HG03575 (cell line): ENCODE data around the gene HSPA1B.
A peak's percentile ranks its signal among the peaks of the same experiment; 100 is the strongest.
"Not testable (repeated sequence)": the region's sequence is repeated elsewhere in the genome, so short reads cannot be mapped to it uniquely, and the experiment has no call there.

Experiments
- ATAC-seq: cut with Tn5 transposase; IDR thresholded peaks from one replicate; pipeline ENCODE4 v1.9.1; 2021; ENCODE audit not compliant: unreplicated experiment, insufficient number of reproducible peaks, low FRiP score; ENCODE audit errors: extremely low read depth

The HSPA1B gene

DNA sequence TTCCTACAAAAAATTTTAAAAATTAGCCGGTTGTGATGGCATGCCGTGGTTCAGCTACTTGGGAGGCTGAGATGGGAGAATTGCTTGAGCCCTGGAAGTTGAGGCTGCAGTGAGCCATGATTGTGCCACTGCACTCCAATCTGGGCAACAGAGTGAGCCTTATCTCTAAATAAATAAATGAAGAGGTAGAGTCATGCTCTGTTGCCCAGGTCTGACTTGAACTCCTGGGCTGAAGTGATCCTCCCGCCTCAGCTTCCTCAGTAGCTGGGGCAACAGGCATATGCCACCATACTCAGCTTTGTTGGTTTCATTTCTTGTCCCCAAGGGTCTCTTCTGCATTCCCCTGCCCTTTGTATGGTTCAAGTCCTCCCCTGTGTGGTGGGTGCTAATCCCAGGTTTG lies 17.0 kb downstream of the HSPA1B start:
- ATAC-seq: no peak

DNA sequence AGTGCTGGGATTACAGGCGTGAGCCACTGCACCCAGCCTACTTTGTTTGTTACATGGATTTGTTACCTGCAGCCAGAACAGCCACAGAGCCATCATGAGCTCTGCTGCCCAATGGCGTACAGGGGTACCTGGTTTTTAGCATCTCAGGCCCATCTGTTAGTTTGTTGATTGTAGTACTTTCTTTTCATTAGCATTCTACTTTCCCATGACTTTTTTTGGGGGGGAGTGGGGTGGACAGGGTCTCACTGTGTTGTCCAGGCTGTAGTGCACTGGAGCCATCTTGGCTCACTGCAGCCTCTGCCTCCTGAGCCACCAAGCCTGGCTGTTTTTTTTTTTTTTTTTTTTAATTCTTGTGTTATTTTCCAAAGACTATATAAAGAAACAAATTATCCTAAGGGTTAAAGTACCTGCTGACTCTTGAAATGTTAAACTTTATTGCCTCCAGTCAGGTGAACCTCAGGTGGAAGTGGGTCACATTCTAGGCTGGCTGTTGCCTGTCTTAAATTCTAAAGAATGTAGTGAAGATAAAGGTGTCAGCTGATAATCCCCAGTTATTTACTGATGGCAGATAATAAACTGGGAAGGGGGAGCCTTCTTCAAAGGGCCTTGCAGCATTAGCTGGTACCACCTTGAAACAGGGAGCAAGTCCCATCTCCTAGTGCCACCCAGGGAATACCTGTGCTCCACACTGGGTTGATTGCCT lies 19.9 kb downstream of the HSPA1B start:
- ATAC-seq: no peak

DNA sequence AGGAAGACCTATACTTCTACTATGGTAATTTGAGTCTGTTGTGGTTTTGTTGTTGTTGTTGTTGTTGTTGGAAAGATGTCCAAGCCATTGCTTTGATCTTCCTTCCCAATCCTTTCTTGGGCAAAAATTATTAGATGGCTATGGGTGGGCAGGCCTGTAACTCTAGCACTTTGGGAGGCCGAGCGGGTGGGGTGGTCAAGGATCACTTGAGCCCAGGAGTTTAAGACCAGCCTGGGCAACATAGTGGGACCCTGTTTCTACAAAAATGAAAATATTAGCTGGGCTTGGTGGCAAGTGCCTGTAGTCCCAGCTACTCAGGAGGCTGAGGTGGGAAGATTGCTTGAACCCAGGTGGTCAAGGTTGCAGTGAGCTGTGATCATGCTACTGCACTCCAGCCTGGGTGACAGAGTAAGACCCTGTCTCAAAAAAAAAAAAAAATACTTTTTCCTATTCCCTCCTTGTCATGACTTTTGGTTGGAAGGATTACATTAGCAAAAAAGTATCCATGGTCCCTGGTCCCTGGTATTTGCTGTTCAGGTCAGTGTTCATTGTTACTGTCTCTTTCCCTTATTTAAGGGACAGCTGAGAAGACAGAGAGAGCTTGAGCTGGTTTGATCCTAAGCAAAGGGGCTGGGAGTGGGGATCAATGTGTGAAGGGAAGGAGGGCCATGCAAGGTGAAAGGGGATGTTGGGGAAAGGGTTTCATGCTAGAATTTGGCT lies 23.4 kb downstream of the HSPA1B start:
- no peak for ATAC-seq

DNA sequence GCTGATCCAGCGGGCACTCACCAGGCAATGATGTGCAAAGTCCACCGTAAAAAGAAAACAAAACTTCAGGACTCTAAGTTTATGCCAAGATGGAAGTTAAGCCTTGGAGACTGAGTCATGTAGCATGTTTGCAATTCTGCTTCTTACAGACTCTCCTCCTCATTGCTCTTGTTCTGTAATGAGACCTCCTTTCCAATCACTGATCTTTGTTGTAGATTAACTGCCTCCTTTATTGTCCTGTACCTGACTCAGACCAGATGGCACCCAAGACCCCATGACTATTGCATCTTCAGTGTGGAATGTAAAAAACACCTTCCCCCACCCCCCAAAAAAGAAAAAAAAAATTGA lies 23.9 kb downstream of the HSPA1B start:
- no peak for ATAC-seq

DNA sequence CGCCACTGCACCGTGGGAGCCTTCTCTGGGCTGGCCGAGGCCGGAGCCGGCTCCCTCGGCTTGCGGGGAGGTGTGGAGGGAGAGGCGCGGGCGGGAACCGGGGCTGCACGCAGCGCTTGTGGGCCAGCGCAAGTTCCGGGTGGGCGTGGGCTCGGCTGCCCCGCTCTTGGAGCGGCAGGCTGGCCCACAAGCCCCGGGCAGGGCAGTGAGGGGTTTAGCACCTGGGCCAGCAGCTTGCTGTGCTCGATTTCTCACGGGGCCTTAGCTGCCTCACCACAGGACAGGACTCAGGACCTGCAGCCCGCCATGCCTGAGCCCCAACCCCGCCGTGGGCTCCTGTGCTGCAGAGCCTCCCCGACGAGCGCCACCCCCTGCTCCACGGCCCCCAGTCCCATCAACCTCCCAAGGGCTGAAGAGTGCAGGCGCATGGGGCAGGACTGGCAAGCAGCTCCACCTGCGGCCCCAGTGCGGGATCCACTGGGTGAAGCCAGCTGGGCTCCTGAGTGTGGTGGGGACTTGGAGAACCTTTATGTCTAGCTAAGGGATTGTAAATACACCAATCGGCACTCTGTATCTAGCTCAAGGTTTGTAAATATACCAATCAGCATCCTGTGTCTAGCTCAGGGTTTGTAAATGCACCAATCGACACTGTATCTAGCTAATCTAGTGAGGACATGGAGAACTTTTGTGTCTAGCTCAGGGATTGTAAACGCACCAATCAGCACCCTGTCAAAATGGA lies 24.6 kb downstream of the HSPA1B start:
- ATAC-seq: not testable (repeated sequence)

GRCh38 chr6:31857774-31858173 lies 30.2 kb downstream of the HSPA1B start:
- ATAC-seq: not testable (repeated sequence)

DNA sequence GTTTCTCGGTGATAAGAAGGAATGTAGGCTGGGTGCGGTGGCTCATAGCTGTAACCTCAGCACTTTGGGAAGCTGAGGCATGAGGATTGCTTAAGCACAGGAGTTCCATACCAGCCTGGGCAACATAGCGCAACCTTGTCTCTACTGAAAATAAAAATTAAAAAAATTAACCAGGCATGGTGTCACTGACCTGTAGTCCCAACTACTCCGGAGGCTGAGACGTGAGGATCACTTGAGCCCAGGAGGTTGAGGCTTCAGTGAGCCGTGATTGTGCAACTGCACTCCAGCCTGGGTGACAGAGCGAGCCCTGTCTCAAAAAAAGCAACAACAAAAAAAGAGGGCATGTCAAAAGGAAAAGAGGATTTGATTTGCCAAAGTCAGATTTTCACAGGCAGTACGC lies 31.2 kb downstream of the HSPA1B start:
- ATAC-seq: no peak

- no peak for ATAC-seq
Measured at GRCh38 chr6:31859923-31860322, 32.4 kb downstream of the HSPA1B start.

DNA sequence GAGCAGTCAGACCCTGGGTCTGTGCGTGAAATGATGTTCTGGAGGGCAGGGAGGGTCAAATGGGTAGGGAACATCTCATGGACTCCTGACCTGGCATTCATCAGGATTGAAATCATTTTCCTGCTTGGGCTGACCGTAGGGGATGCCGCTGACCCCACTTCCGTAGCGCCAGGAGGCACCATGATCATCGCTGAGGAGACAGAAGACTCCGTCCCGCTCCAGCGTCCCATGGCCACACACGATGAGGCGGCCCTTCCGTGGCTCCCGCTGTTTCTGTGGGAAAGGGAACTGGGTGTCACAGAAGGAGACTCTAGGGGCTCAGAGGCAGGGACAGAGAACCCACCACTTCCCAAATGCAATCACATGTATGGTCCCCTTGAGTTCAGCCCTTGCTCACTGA lies 32.8 kb downstream of the HSPA1B start:
- ATAC-seq: no peak

DNA sequence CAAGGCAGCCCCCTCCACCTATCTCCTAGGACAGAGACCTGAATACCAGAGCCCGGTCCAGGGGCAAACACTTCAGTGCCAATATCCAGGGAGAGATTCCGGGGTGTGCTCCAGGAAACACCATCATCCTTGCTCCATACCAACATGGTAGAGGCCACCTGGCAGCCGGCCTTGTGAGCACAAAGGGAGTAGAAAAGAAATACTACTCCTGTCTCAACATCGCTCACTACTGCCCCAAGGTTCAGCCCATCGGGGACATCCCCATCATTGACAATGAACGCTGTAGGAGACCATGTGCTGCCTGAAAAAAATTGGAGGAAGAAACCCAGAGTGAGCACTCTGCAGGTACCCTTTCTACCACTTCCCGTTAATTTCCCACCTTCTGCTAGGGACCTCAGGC lies 33.6 kb downstream of the HSPA1B start:
- ATAC-seq: no peak

GRCh38 chr6:31861919-31862343 lies 34.4 kb downstream of the HSPA1B start:
- ATAC-seq: no peak

DNA sequence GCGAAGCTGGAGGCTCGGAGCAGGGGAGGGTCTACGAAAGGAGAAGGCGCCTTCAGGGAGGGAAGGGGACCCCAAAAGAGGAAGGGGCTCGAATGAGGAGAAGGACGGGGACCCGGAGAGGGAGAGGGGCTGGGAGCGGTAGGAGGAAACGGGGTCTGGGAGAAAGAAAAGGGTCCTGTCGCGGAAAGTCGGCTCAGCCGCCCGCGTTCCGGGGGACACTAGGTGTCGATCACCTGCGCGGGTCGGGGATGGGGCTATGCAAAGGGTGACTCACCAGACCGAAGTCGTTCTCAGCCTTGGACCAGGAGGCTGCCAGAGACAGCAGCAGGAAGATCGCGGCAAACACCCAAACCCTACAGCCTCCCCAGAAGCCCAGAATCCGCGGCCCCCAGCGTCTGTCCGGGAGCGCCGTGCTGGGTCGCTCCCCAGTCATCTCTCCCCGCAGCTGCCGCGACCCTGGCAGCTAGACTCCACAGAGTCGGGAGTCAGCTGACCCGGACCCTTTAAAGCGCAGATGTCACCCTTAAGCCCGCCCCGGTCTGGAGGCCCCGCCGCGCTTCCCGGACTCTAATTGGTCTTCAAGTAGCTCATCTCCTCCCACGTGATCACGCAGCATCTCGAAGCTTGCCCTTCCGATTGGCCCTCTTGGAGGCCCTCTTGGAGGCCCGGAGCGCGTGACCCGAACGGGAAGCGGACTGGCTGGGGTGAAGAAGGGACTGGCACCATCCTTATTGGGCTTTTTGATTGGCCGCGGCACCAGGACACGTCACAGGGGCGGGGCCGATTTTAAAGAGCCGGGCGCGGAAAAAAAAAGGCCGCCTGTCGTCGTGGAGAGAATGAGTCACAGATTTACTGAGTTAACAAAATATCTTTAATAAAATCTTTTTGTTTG lies 35.1 kb downstream of the HSPA1B start, which contains the start of gene NEU1:
TSS of gene NEU1 (minus strand) at position 478 of the 892 bp plus-strand sequence. CDS start at position 433, 45 bp downstream.
- ATAC-seq: peak; percentile 73

DNA sequence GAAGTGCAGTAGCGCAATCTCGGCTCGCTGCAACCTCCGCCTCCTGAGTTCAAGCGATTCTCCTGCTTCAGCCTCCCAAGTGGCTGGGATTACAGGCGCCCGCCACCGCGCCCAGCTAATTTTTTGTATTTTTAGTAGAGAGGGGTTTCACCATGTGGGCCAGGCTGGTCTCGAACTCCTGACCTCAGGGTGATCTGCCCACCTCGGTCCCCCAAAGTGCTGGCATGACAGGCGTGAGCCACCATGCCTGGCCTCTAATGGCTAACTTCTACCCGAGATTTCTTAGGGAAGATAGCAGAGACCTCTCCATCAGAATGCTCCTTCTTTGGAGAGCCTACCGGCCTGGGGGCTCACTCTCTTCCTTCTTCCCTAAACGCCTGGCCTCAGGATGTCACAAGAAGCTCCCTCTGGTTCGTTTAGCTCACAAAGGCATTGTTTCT lies 36.6 kb downstream of the HSPA1B start:
- ATAC-seq: not testable (repeated sequence)

DNA sequence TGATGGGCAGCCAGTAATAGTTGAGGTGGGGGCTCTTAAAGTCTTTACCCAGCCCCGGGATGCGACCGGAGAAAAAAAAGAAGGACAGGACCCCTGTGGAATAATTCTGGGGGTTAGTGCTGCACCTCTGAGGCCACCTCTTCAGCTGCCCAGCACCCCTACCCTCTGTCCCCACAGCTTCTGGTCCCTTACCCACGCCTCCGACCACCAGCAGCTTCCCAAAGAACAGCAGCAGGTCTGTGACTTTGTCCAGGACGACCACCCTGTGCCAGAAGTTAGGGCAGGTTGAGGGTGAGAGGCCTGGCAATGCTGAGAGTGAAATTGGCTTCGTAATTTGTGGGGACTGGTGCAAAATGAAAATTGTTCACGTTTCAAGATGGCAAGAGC lies 37.3 kb downstream of the HSPA1B start:
- ATAC-seq: no peak

- ATAC-seq: no peak
Measured at GRCh38 chr6:31865205-31866118, 37.9 kb downstream of the HSPA1B start.

DNA sequence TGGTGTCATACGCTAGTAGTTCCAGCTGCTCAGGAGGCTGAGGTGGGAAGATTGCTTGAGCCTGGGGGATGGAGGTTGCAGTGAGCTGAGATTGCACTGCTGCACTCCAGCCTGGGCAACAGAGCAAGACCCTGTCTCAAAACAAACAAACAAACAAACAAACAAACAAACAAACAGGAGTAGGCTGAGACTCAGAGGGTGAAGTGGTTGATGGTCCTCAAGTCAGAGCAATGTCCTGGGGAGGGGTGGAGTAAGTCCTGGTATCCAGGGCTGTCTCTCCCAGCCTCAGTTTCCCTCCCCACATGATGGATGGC lies 41.1 kb downstream of the HSPA1B start:
- ATAC-seq: not testable (repeated sequence)

DNA sequence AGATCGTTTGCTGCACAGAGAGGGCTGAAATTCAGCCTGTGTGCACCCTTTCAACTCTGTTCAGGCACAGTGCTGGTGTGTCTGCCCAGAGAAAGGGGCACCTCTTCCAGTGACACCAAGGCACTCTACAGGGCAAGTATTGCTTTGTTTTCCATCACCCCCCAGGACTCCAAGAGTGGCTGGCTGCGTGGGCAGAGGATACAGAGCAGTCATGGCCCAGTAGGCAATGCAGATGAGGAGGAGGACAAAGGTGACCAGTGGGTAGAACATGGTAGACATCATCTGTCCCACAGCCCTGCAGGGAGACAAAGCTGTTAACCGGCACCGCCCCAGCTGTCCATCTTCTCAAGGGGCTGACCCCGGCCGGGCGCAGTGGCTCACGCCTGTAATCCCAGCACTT lies 41.8 kb downstream of the HSPA1B start:
- ATAC-seq: no peak

GRCh38 chr6:31870385-31870921 lies 42.9 kb downstream of the HSPA1B start:
- no peak for ATAC-seq
